Measurements from ENCODE around the gene TCEA3. TPM values are rescaled to one million over a fixed set of nuclear protein-coding genes. Genes with fewer than 3 reads are reported as not detected.

Gene TCEA3
- total RNA-seq, 2 donors from 2014 or later = 128 to 133 TPM

GRCh38 chr1:23394684-23395083 lies 29.9 kb downstream of the TCEA3 start:
- no peak overlapping the region for H3K4me3 ChIP-seq
- no peaks in the 10 kb centered on the region for H3K4me1 ChIP-seq
- DNase-seq = peak; percentile 57
- no peak overlapping the region for H3K9ac ChIP-seq (ENCODE audit: low read depth in 2 of 2, low read length in 2 of 2)
- no peaks in the 10 kb centered on the region for H3K27me3 ChIP-seq
- H3K9me3 ChIP-seq = no peaks in the 10 kb centered on the region
- intact Hi-C loops (cut with DNase I) = no loop called here
- peak overlapping the region; percentile 71 for H3K27ac ChIP-seq
- no peak for TF ChIP-seq CTCF (IDR thresholded peaks at IDR 0.05)
- no peaks in the 10 kb centered on the region for H3K36me3 ChIP-seq

GRCh38 chr1:23394181-23394580 lies 30.4 kb downstream of the TCEA3 start:
- Histone ChIP-seq H3K9me3 (no peaks in the 10 kb centered on the region), H3K4me1 (no peaks in the 10 kb centered on the region), H3K9ac (ENCODE audit: low read depth in 2 of 2, low read length in 2 of 2) (no peak overlapping the region), H3K27me3 (no peaks in the 10 kb centered on the region), H3K4me3 (no peak overlapping the region), H3K36me3 (no peaks in the 10 kb centered on the region), H3K27ac (peak overlapping the region; percentile 71)
- intact Hi-C loops (cut with DNase I) = no loop called here
- DNase-seq = no peak
- TF ChIP-seq CTCF (IDR thresholded peaks at IDR 0.05) = no peak

GRCh38 chr1:23393706-23394105 lies 30.8 kb downstream of the TCEA3 start:
- Histone ChIP-seq H3K4me3 (no peak overlapping the region), H3K9ac (ENCODE audit: low read depth in 2 of 2, low read length in 2 of 2) (peak overlapping the region in 1 of 2 donors; percentile 10), H3K27me3 (no peaks in the 10 kb centered on the region), H3K9me3 (no peaks in the 10 kb centered on the region), H3K27ac (peak overlapping the region; percentile 71), H3K36me3 (no peaks in the 10 kb centered on the region), H3K4me1 (no peaks in the 10 kb centered on the region)
- intact Hi-C loops (cut with DNase I) = no loop called here
- no peak for DNase-seq
- no peak for TF ChIP-seq CTCF (IDR thresholded peaks at IDR 0.05)

GRCh38 chr1:23392125-23392855 lies 32.3 kb downstream of the TCEA3 start:
- H3K27ac ChIP-seq = no peak overlapping the region

GRCh38 chr1:23389837-23390321 lies 34.7 kb downstream of the TCEA3 start:
- Histone ChIP-seq H3K27me3 (no peaks in the 10 kb centered on the region), H3K4me1 (no peaks in the 10 kb centered on the region), H3K4me3 (no peak overlapping the region), H3K9ac (ENCODE audit: low read depth in 2 of 2, low read length in 2 of 2) (no peak overlapping the region), H3K9me3 (no peaks in the 10 kb centered on the region), H3K36me3 (no peaks in the 10 kb centered on the region), H3K27ac (no peak overlapping the region)
- intact Hi-C loops (cut with DNase I) = no loop called here
- no peak for DNase-seq
- no peak for TF ChIP-seq CTCF (IDR thresholded peaks at IDR 0.05)

More at GRCh38 chr1:23392125-23392855, 32.3 kb downstream of the TCEA3 start:
- Histone ChIP-seq H3K27me3 (no peaks in the 10 kb centered on the region), H3K9me3 (no peaks in the 10 kb centered on the region), H3K9ac (ENCODE audit: low read depth in 2 of 2, low read length in 2 of 2) (no peak overlapping the region), H3K4me1 (no peaks in the 10 kb centered on the region), H3K4me3 (no peak overlapping the region), H3K36me3 (no peaks in the 10 kb centered on the region)
- no peak for TF ChIP-seq CTCF (IDR thresholded peaks at IDR 0.05)
- intact Hi-C loops (cut with DNase I) = no loop called here
- no peak for DNase-seq

All from colonic mucosa (tissue), 4 donors.